Measurements from ENCODE around the gene YIPF3. TPM values are rescaled to one million over a fixed set of nuclear protein-coding genes. Genes with fewer than 3 reads are reported as not detected.
"Not testable (repeated sequence)": the region's sequence is repeated elsewhere in the genome, so short reads cannot be mapped to it uniquely, and the experiment has no call there.

YIPF3 gene
- total RNA-seq, 5 donors from 2014 or later (not counting 1 experiment from before 2014, with no cell fraction given), result 43.7 to 85.0 (median 80.0) TPM

GRCh38 chr6:43502666-43503065 lies 14.1 kb downstream of the YIPF3 start:
- peak overlapping the region; percentile 19 to 34 for H3K27ac Mint-ChIP-seq
- Histone ChIP-seq H3K9me3 (no peaks in the 10 kb centered on the region), H3K4me3 (ENCODE audit: control insufficient read depth in 1 of 2, extremely low read depth in 1 of 2, low read length in 1 of 2) (no peak overlapping the region), H3K4me1 (ENCODE audit: control insufficient read depth in 1 of 2, extremely low read depth in 1 of 2, insufficient read depth in 2 of 2, low read length in 2 of 2) (peaks cover 0 to 11% of the 10 kb centered on the region in 2 experiments), H3K36me3 (ENCODE audit: control insufficient read depth in 2 of 2, extremely low read depth in 1 of 2, insufficient read depth in 1 of 2, low read length in 1 of 2) (peaks cover 23 to 64% of the 10 kb centered on the region in 2 donors), H3K27me3 (replicated peaks in 1 of 2; ENCODE audit: control insufficient read depth in 2 of 2, extremely low read depth in 1 of 2, insufficient read depth in 2 of 2, low read length in 1 of 2) (peaks cover 0 to 10% of the 10 kb centered on the region in 2 experiments), H3K27ac (ENCODE audit: low read length) (no peak overlapping the region)
- H3K27me3 Mint-ChIP-seq, result peaks cover 2 to 3% of the 10 kb centered on the region in 2 donors
- H3K4me3 Mint-ChIP-seq, result no peak overlapping the region
- peaks cover 50% of the 10 kb centered on the region for H3K36me3 Mint-ChIP-seq
- CTCF ChIA-PET, result no interaction called here
- POLR2A ChIA-PET, result no interaction called here
- no peak for DNase-seq
- no peak for ATAC-seq (replicated peaks in 1 of 4)
- 100% methylated on average over 2 of the region's 4 CpGs for WGBS (ENCODE audit: insufficient coverage)
- H3K4me1 Mint-ChIP-seq, result peaks cover 4 to 9% (median 6%) of the 10 kb centered on the region in 3 donors
- H3K9me3 Mint-ChIP-seq, result no peaks in the 10 kb centered on the region

- H3K27ac ChIP-seq (ENCODE audit: low read length), result no peak overlapping the region
- 100% methylated on average over 3 of the region's 3 CpGs for WGBS (ENCODE audit: insufficient coverage)
- H3K36me3 Mint-ChIP-seq, result peaks cover 50% of the 10 kb centered on the region
- CTCF ChIA-PET, result no interaction called here
- H3K4me3 ChIP-seq (ENCODE audit: control insufficient read depth in 1 of 2, extremely low read depth in 1 of 2, low read length in 1 of 2), result no peak overlapping the region
- no peaks in the 10 kb centered on the region for H3K27me3 ChIP-seq (replicated peaks in 1 of 2; ENCODE audit: control insufficient read depth in 2 of 2, extremely low read depth in 1 of 2, insufficient read depth in 2 of 2, low read length in 1 of 2)
- H3K36me3 ChIP-seq (ENCODE audit: control insufficient read depth in 2 of 2, extremely low read depth in 1 of 2, insufficient read depth in 1 of 2, low read length in 1 of 2), result peaks cover 21 to 66% of the 10 kb centered on the region in 2 donors
- H3K4me1 Mint-ChIP-seq, result peaks cover 0 to 2% (median 0%) of the 10 kb centered on the region in 3 donors
- H3K9me3 ChIP-seq, result no peaks in the 10 kb centered on the region
- DNase-seq (no peak), ATAC-seq (replicated peaks in 1 of 4) (no peak)
- H3K4me3 Mint-ChIP-seq, result no peak overlapping the region
- POLR2A ChIA-PET, result interaction anchor here in 1 of 2 donors (0.6 kb wide), 1 partner anchor 31 kb away, joined by 3 read pairs; no protein-coding TSS in a partner anchor
- H3K27me3 Mint-ChIP-seq, result no peaks in the 10 kb centered on the region
- peak overlapping the region; percentile 25 to 66 for H3K27ac Mint-ChIP-seq
- peaks cover 0 to 5% of the 10 kb centered on the region in 2 experiments for H3K4me1 ChIP-seq (ENCODE audit: control insufficient read depth in 1 of 2, extremely low read depth in 1 of 2, insufficient read depth in 2 of 2, low read length in 2 of 2)
- no peaks in the 10 kb centered on the region for H3K9me3 Mint-ChIP-seq
Measured at GRCh38 chr6:43500921-43501320, 15.8 kb downstream of the YIPF3 start.

GRCh38 chr6:43499028-43499815 lies 17.5 kb downstream of the YIPF3 start:
- no peaks in the 10 kb centered on the region for H3K9me3 ChIP-seq
- no peaks in the 10 kb centered on the region for H3K27me3 ChIP-seq (replicated peaks in 1 of 2; ENCODE audit: control insufficient read depth in 2 of 2, extremely low read depth in 1 of 2, insufficient read depth in 2 of 2, low read length in 1 of 2)
- no peak overlapping the region for H3K4me3 Mint-ChIP-seq
- no peaks in the 10 kb centered on the region for H3K27me3 Mint-ChIP-seq
- H3K4me3 ChIP-seq (ENCODE audit: control insufficient read depth in 1 of 2, extremely low read depth in 1 of 2, low read length in 1 of 2), result no peak overlapping the region
- CTCF ChIA-PET, result interaction anchor here in 1 of 2 donors (0.6 kb wide), 1 partner anchor 927 kb away, joined by 4 read pairs; no protein-coding TSS in a partner anchor
- ATAC-seq (replicated peaks in 1 of 4) (no peak), DNase-seq (no peak)
- peaks cover 15 to 57% of the 10 kb centered on the region in 2 donors for H3K36me3 ChIP-seq (ENCODE audit: control insufficient read depth in 2 of 2, extremely low read depth in 1 of 2, insufficient read depth in 1 of 2, low read length in 1 of 2)
- H3K27ac Mint-ChIP-seq, result no peak overlapping the region
- H3K4me1 ChIP-seq (ENCODE audit: control insufficient read depth in 1 of 2, extremely low read depth in 1 of 2, insufficient read depth in 2 of 2, low read length in 2 of 2), result peaks cover 4 to 22% of the 10 kb centered on the region in 2 experiments
- H3K4me1 Mint-ChIP-seq, result peaks cover 15 to 17% (median 17%) of the 10 kb centered on the region in 3 donors
- peaks cover 46% of the 10 kb centered on the region for H3K36me3 Mint-ChIP-seq
- H3K27ac ChIP-seq (ENCODE audit: low read length), result no peak overlapping the region
- POLR2A ChIA-PET, result interaction anchor here in 1 of 2 donors (0.5 kb wide), 1 partner anchor 1037 kb away, joined by 5 read pairs; no protein-coding TSS in a partner anchor
- 97% methylated on average over 12 of the region's 12 CpGs for WGBS (ENCODE audit: insufficient coverage)
- H3K9me3 Mint-ChIP-seq, result no peaks in the 10 kb centered on the region

GRCh38 chr6:43498291-43498690 lies 18.4 kb downstream of the YIPF3 start:
- POLR2A ChIA-PET; H3K9me3 Mint-ChIP-seq; DNase-seq; H3K27ac ChIP-seq (ENCODE audit: low read length); H3K27me3 Mint-ChIP-seq; H3K4me3 ChIP-seq (ENCODE audit: control insufficient read depth in 1 of 2, extremely low read depth in 1 of 2, low read length in 1 of 2); H3K9me3 ChIP-seq; ATAC-seq (replicated peaks in 1 of 4); H3K4me3 Mint-ChIP-seq; H3K27ac Mint-ChIP-seq; H3K27me3 ChIP-seq (replicated peaks in 1 of 2; ENCODE audit: control insufficient read depth in 2 of 2, extremely low read depth in 1 of 2, insufficient read depth in 2 of 2, low read length in 1 of 2): not testable (repeated sequence)
- WGBS (ENCODE audit: insufficient coverage), result 94% methylated on average over 5 of the region's 5 CpGs
- H3K36me3 Mint-ChIP-seq, result peaks cover 39% of the 10 kb centered on the region
- CTCF ChIA-PET, result interaction anchor here in 1 of 2 donors (0.5 to 0.6 kb wide), 2 partner anchors 40 to 926 kb away, joined by 4 to 6 read pairs; no protein-coding TSS in a partner anchor
- peaks cover 4 to 29% of the 10 kb centered on the region in 2 experiments for H3K4me1 ChIP-seq (ENCODE audit: control insufficient read depth in 1 of 2, extremely low read depth in 1 of 2, insufficient read depth in 2 of 2, low read length in 2 of 2)
- H3K36me3 ChIP-seq (ENCODE audit: control insufficient read depth in 2 of 2, extremely low read depth in 1 of 2, insufficient read depth in 1 of 2, low read length in 1 of 2), result peaks cover 15 to 51% of the 10 kb centered on the region in 2 donors
- peaks cover 23 to 25% (median 24%) of the 10 kb centered on the region in 3 donors for H3K4me1 Mint-ChIP-seq

- peaks cover 39% of the 10 kb centered on the region for H3K36me3 Mint-ChIP-seq
- H3K27me3 Mint-ChIP-seq, result no peaks in the 10 kb centered on the region
- ChIA-PET CTCF (no interaction called here), POLR2A (no interaction called here)
- DNase-seq (no peak), ATAC-seq (replicated peaks in 1 of 4) (no peak)
- H3K4me3 ChIP-seq (ENCODE audit: control insufficient read depth in 1 of 2, extremely low read depth in 1 of 2, low read length in 1 of 2), result no peak overlapping the region
- no peak overlapping the region for H3K4me3 Mint-ChIP-seq
- no peaks in the 10 kb centered on the region for H3K9me3 Mint-ChIP-seq
- no peak overlapping the region for H3K27ac ChIP-seq (ENCODE audit: low read length)
- H3K36me3 ChIP-seq (ENCODE audit: control insufficient read depth in 2 of 2, extremely low read depth in 1 of 2, insufficient read depth in 1 of 2, low read length in 1 of 2), result peaks cover 14 to 45% of the 10 kb centered on the region in 2 donors
- H3K27me3 ChIP-seq (replicated peaks in 1 of 2; ENCODE audit: control insufficient read depth in 2 of 2, extremely low read depth in 1 of 2, insufficient read depth in 2 of 2, low read length in 1 of 2), result no peaks in the 10 kb centered on the region
- no peaks in the 10 kb centered on the region for H3K9me3 ChIP-seq
- no peak overlapping the region for H3K27ac Mint-ChIP-seq
- WGBS (ENCODE audit: insufficient coverage), result 96% methylated on average over 8 of the region's 12 CpGs
- H3K4me1 Mint-ChIP-seq, result peaks cover 28 to 31% (median 28%) of the 10 kb centered on the region in 3 donors
- peaks cover 4 to 30% of the 10 kb centered on the region in 2 experiments for H3K4me1 ChIP-seq (ENCODE audit: control insufficient read depth in 1 of 2, extremely low read depth in 1 of 2, insufficient read depth in 2 of 2, low read length in 2 of 2)
Measured at GRCh38 chr6:43497689-43498088, 19.0 kb downstream of the YIPF3 start.

- Mint-ChIP-seq H3K4me3 (no peak overlapping the region), H3K27me3 (no peaks in the 10 kb centered on the region), H3K9me3 (no peaks in the 10 kb centered on the region), H3K4me1 (peaks cover 32 to 37% (median 33%) of the 10 kb centered on the region in 3 donors), H3K36me3 (peaks cover 33% of the 10 kb centered on the region), H3K27ac (no peak overlapping the region)
- no peak overlapping the region for H3K27ac ChIP-seq (ENCODE audit: low read length)
- ChIA-PET POLR2A (no interaction called here), CTCF (interaction anchor here in 1 of 2 donors (1.1 kb wide), 1 partner anchor 243 kb away, joined by 3 read pairs; no protein-coding TSS in a partner anchor)
- H3K9me3 ChIP-seq, result no peaks in the 10 kb centered on the region
- DNase-seq (no peak), ATAC-seq (replicated peaks in 1 of 4) (no peak)
- H3K4me1 ChIP-seq (ENCODE audit: control insufficient read depth in 1 of 2, extremely low read depth in 1 of 2, insufficient read depth in 2 of 2, low read length in 2 of 2), result peaks cover 4 to 36% of the 10 kb centered on the region in 2 experiments
- H3K27me3 ChIP-seq (replicated peaks in 1 of 2; ENCODE audit: control insufficient read depth in 2 of 2, extremely low read depth in 1 of 2, insufficient read depth in 2 of 2, low read length in 1 of 2), result no peaks in the 10 kb centered on the region
- no peak overlapping the region for H3K4me3 ChIP-seq (ENCODE audit: control insufficient read depth in 1 of 2, extremely low read depth in 1 of 2, low read length in 1 of 2)
- WGBS (ENCODE audit: insufficient coverage), result 100% methylated on average over 1 of the region's 6 CpGs
- H3K36me3 ChIP-seq (ENCODE audit: control insufficient read depth in 2 of 2, extremely low read depth in 1 of 2, insufficient read depth in 1 of 2, low read length in 1 of 2), result peaks cover 8 to 43% of the 10 kb centered on the region in 2 donors
Measured at GRCh38 chr6:43497129-43497396, 19.7 kb downstream of the YIPF3 start.
